ENCODE measurements around the gene APOBEC3B. TPM values are rescaled to one million over a fixed set of nuclear protein-coding genes. Genes with fewer than 3 reads are reported as not detected.
"Not testable (repeated sequence)": the region's sequence is repeated elsewhere in the genome, so short reads cannot be mapped to it uniquely, and the experiment has no call there.

The APOBEC3B gene
- total RNA-seq, 2 donors from 2014 or later, result 0.42 TPM; not detected in 1

DNA sequence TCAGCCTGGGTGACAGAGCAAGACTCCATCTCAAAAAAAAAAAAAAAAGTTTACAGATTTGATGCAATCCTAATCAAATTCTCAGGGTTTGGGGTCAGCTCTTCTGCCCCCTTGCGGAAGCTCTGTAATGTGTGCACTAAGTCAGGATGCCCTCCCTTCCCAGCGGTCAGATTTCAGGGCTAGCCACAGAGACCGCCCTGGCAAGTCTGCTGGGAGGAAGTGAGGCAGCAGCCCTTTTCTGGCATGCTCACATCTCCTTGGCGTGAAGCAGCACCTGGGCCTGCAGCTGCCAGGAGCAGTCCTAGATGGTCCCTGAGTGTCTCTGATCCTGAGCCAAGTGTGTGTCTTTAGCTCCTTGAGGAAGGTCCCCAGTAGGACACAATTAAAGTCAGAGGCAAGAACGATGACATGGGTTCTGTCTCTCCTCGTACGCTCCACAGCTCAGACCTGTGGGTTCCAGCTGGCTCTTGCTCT lies 21.1 kb downstream of the APOBEC3B start:
- Histone ChIP-seq H3K27ac (no peak overlapping the region), H3K36me3 (no peaks in the 10 kb centered on the region), H3K4me1 (ENCODE audit: control insufficient read depth in 1 of 2, low read depth in 2 of 2) (no peaks in the 10 kb centered on the region), H3K4me3 (no peak overlapping the region), H3K27me3 (replicated peaks; ENCODE audit: insufficient read depth) (no peaks in the 10 kb centered on the region), H3K9me3 (no peaks in the 10 kb centered on the region)
- DNase-seq (ENCODE audit: low spot score) (peak; percentile 43), ATAC-seq (ENCODE audit: insufficient number of reproducible peaks, low FRiP score, low read depth) (peak; percentile 60)
- TF ChIP-seq, protein P1, sequence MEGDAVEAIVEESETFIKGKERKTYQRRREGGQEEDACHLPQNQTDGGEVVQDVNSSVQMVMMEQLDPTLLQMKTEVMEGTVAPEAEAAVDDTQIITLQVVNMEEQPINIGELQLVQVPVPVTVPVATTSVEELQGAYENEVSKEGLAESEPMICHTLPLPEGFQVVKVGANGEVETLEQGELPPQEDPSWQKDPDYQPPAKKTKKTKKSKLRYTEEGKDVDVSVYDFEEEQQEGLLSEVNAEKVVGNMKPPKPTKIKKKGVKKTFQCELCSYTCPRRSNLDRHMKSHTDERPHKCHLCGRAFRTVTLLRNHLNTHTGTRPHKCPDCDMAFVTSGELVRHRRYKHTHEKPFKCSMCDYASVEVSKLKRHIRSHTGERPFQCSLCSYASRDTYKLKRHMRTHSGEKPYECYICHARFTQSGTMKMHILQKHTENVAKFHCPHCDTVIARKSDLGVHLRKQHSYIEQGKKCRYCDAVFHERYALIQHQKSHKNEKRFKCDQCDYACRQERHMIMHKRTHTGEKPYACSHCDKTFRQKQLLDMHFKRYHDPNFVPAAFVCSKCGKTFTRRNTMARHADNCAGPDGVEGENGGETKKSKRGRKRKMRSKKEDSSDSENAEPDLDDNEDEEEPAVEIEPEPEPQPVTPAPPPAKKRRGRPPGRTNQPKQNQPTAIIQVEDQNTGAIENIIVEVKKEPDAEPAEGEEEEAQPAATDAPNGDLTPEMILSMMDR (IDR thresholded peaks at IDR 0.05), result peak; percentile 68

DNA sequence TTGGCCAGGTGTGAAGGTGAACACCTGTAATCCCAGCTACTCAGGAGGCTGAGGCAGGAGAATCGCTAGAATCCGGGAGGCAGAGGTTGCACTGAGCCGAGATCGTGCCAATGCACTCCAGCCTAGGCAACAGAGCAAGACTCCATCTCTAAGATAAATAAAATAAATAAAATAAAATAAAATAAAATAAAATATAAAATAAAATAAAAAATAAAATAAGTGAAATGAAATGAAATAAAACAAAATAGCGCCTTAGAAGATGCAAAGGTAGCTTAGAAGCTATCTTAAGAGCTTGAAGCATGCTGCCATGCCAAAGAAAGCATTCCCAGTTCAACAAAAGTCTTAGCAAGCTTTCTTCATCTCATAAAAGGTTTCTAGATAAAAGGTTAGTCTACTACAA lies 25.0 kb downstream of the APOBEC3B start:
- H3K9me3 ChIP-seq, result no peaks in the 10 kb centered on the region

DNA sequence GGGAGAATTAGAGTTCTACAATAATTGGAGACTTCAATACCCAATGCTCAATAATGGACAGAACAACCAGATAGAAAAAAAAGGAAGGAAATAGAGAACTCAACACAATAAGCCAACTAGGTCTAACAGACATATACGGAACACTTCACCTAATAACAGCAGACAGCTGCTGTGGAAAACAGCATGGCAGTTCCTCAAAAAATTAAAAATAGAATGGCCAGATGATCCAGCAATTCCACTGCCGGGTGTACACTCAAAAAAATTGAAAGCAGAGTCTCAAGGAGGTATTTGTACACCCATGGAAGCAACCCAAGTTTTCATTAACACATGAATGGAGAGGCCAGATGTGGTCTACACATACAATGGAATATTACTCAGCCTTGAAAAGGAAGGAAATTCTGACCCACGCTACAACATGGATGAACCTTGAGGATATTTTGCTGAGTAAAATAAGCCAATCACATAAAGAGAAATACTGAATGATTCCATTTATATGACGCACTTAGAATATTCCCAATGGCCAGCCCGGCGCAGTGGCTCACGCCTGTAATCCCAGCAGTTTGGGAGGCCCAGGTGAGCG lies 26.2 kb downstream of the APOBEC3B start:
- H3K27ac ChIP-seq; ATAC-seq (ENCODE audit: insufficient number of reproducible peaks, low FRiP score, low read depth); H3K36me3 ChIP-seq; H3K4me3 ChIP-seq; H3K27me3 ChIP-seq (replicated peaks; ENCODE audit: insufficient read depth); DNase-seq (ENCODE audit: low spot score); H3K9me3 ChIP-seq; H3K4me1 ChIP-seq (ENCODE audit: control insufficient read depth in 1 of 2, low read depth in 2 of 2): not testable (repeated sequence)

More for the DNA sequence above, 25.0 kb downstream of the APOBEC3B start:
- Histone ChIP-seq H3K36me3 (no peaks in the 10 kb centered on the region), H3K27ac (no peak overlapping the region), H3K4me3 (no peak overlapping the region), H3K27me3 (replicated peaks; ENCODE audit: insufficient read depth) (no peaks in the 10 kb centered on the region), H3K4me1 (ENCODE audit: control insufficient read depth in 1 of 2, low read depth in 2 of 2) (no peaks in the 10 kb centered on the region)
- TF ChIP-seq, protein P1 (IDR thresholded peaks at IDR 0.05), result no peak
- DNase-seq (ENCODE audit: low spot score), result no peak
- ATAC-seq (ENCODE audit: insufficient number of reproducible peaks, low FRiP score, low read depth), result no peak

DNA sequence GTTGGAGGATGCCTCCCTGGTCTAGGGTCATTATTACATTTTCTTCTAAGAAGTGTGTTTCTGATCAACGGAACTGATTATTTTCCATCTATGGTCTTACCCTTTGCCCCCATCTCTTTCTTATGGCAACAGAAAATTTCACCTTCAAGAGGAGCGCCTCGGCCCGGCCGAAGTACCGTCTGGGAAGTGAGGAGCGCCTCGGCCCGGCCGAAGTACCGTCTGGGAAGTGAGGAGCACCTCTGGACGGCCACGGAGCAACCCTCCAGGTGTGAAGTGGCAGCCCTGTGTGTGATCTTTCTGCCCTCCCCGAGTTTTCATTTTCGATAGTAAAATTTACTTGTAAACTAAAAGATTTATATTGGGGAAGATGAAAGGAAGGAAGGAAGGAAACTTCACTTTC lies 28.8 kb downstream of the APOBEC3B start:
- Histone ChIP-seq H3K4me3 (no peak overlapping the region), H3K27ac (no peak overlapping the region), H3K4me1 (ENCODE audit: control insufficient read depth in 1 of 2, low read depth in 2 of 2) (peaks cover 9 to 11% of the 10 kb centered on the region in 2 donors), H3K9me3 (no peaks in the 10 kb centered on the region), H3K27me3 (replicated peaks; ENCODE audit: insufficient read depth) (no peaks in the 10 kb centered on the region), H3K36me3 (no peaks in the 10 kb centered on the region)
- TF ChIP-seq, protein P1 (IDR thresholded peaks at IDR 0.05), result no peak
- ATAC-seq (ENCODE audit: insufficient number of reproducible peaks, low FRiP score, low read depth), result no peak
- no peak for DNase-seq (ENCODE audit: low spot score)

DNA sequence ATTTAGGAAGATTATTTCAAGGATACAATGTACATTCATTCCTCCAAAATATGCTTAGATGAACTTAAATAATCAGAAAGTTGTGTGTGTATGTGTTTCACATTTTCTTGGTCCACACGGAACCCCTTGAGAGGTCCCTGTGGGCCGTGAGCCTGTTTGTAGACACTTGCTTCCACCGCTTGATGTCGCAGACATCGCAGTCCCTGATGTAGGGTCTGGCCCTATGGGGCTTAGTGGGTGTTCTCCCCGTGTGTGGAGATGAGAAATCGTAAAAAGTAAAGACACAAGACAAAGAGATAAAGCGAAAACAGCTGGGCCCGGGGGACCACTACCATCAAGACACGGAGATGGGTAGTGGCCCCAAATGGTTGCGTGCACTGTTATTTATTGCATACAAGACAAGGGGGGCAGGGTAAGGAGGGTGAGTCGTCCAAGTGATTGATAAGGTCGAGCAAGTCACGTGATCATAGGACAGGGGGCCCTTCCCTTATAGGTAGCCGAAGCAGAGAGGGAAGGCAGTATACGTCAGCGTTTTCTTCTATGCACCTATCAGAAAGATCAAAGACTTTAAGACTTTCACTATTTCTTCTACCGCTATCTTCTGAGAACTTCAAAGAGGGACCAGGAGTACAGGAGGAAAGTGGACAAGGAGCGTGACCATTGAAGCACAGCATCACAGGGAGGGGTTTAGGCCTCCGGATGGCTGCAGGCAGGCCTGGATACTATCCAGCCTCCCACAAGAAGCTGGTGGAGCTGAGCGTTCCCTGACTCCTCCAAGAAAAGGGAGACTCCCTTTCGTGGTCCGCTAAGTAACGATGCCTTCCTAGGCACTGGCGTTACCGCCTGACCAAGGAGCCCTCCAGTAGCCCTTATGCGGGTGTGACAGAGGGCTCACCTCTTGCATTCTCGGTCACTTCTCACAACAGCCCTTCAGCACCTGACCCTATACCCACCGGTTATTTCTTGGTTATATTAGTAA lies 30.7 kb downstream of the APOBEC3B start:
- ATAC-seq (ENCODE audit: insufficient number of reproducible peaks, low FRiP score, low read depth), result no peak

DNA sequence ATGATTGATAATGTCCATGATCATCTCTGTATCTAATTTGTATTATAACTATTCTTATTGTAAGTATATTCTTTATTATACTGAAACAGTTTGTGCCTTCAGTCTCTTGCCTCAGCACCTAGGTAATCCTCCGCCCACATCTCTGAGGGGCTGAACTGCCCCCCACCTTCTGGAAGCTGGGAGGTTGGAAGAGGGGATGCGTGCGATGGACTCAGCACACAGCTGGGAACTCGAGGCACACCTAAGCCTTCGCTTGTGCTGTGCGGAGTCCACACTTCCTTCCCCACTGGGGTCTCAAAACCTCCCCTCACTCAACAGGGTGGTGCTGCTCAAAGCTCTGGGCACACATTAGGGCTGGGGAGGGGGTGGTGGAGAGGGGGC lies 31.4 kb downstream of the APOBEC3B start:
- not testable (repeated sequence) for ATAC-seq (ENCODE audit: insufficient number of reproducible peaks, low FRiP score, low read depth); H3K36me3 ChIP-seq; H3K27me3 ChIP-seq (replicated peaks; ENCODE audit: insufficient read depth); H3K9me3 ChIP-seq; DNase-seq (ENCODE audit: low spot score)
- Histone ChIP-seq H3K4me3 (peak overlapping the region; percentile 82), H3K4me1 (ENCODE audit: control insufficient read depth in 1 of 2, low read depth in 2 of 2) (peaks cover 9 to 11% of the 10 kb centered on the region in 2 donors), H3K27ac (peak overlapping the region; percentile 22 to 71)

More for the DNA sequence above, 30.7 kb downstream of the APOBEC3B start:
- Histone ChIP-seq H3K27ac (no peak overlapping the region), H3K36me3 (no peaks in the 10 kb centered on the region), H3K9me3 (no peaks in the 10 kb centered on the region), H3K27me3 (replicated peaks; ENCODE audit: insufficient read depth) (no peaks in the 10 kb centered on the region), H3K4me1 (ENCODE audit: control insufficient read depth in 1 of 2, low read depth in 2 of 2) (peaks cover 9 to 11% of the 10 kb centered on the region in 2 donors), H3K4me3 (no peak overlapping the region)
- TF ChIP-seq, protein P1 (IDR thresholded peaks at IDR 0.05), result no peak
- DNase-seq (ENCODE audit: low spot score), result no peak

Measured in thoracic aorta (tissue), 2 donors.